PC-3 (cell line): ENCODE results near the gene PTP4A2.

Experiments
- CTCF ChIP-seq: fragments of 300-600 bp; sonication (generic); conservative IDR thresholded peaks from 2 replicates; pipeline ENCODE4 v1.5.1; 2017; ENCODE audit warnings: antibody characterized with exemption, low read depth, mild to moderate bottlenecking, low read length
- EZH2 ChIP-seq: fragments of 300-600 bp; sonication (generic); IDR thresholded peaks from one replicate; pipeline ENCODE4 v1.6.1; 2017; ENCODE audit warnings: antibody characterized with exemption, mild to moderate bottlenecking, low read length; ENCODE audit not compliant: unreplicated experiment

- TF ChIP-seq CTCF (no peak), EZH2 (no peak)
These were observed 13.3 kb downstream of the PTP4A2 start for GRCh38 chr1:31924839-31925238.
